HG03565 (cell line): ENCODE results near the gene PTPRA.
"Not testable (repeated sequence)": the region's sequence is repeated elsewhere in the genome, so short reads cannot be mapped to it uniquely, and the experiment has no call there.

Experiments used
- ATAC-seq: cut with Tn5 transposase; IDR thresholded peaks from one replicate; pipeline ENCODE4 v1.9.1; 2021; ENCODE audit warnings: mild to moderate bottlenecking, moderate library complexity; ENCODE audit not compliant: unreplicated experiment

PTPRA gene

DNA sequence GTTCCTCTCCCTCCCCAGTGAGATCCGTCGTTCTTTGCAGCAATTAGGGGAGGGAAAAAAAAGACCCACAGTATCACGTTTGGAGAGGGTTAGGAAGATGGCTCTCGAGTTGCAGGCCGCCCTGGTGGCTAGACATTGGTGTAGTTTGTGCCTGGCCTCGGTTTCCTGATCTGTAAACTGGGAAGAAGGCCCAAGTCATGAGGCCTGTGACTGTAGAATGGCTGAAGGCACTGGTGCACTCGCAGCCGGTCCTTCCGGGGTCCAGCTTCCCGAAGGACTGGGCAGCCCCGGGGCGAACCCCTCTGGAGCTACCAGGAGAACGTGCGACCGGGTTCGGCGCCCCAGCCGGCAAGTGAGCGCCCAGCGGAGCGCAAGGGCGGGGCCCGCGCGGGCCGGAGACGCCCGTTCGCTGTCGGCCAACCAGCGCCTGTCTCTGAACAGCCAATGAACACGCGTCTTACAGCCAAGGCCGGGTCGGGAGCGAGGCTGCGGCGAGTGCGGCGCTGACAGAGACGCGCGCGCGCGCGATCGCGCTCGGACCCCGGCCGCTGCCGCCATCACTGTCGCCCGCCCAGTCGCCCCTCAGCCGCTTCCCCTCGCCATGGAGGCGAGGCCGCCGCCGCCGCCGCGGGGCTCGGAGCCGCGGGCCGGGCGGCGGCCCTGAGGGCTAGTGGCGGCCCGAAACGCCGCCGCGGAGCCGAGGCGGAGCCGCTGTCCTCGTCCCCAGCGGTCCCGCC is at the start of gene PTPRA:
Gene PTPRA, plus strand, starts transcription at position 472 of the 737 bp plus-strand sequence. CDS start 90,797 bp downstream, outside the sequence.
- peak; percentile 85 for ATAC-seq

- no peak for ATAC-seq
Measured at GRCh38 chr20:2825761-2826160, 47.5 kb upstream of the PTPRA start.

DNA sequence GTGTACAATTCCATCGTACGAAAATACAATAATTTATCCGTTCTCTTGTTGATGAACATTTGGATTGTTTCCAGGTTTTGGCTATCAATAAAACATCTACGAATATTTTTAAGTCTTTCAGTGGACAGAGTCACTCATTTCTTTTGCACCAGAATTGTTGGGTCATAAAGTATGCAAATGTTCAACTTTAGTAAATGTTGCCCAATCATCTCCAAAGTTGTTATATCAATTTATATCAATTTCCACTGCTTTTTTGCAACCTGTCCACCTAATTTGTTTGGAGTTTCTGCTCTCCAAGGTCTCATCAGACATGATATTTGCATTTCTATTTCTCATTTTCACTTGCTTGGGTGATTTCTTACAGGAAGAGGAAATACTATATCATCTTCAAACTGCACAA is 46.6 kb upstream of the PTPRA start:
- no peak for ATAC-seq

DNA sequence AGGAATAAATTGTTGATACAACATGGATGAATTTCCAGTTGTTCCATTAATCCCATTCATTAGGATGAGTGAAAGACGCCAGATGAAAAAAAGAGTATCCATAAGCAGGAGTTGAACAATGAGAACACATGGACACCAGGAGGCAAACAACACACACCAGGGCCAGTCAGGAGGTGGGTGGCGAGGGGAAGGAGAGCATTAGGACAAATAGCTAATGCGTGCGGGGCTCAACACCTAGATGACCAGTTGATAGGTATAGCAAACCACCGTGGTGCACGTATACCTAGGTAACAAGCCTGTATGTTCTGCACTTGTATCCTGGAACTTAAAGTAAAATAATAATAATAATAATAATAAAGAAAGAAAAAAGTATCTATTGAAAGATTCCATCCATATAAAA is 43.9 kb upstream of the PTPRA start:
- ATAC-seq: no peak

GRCh38 chr20:2831206-2831605 is 42.1 kb upstream of the PTPRA start:
- not testable (repeated sequence) for ATAC-seq

- no peak for ATAC-seq
Measured at GRCh38 chr20:2833761-2834160, 39.5 kb upstream of the PTPRA start.

DNA sequence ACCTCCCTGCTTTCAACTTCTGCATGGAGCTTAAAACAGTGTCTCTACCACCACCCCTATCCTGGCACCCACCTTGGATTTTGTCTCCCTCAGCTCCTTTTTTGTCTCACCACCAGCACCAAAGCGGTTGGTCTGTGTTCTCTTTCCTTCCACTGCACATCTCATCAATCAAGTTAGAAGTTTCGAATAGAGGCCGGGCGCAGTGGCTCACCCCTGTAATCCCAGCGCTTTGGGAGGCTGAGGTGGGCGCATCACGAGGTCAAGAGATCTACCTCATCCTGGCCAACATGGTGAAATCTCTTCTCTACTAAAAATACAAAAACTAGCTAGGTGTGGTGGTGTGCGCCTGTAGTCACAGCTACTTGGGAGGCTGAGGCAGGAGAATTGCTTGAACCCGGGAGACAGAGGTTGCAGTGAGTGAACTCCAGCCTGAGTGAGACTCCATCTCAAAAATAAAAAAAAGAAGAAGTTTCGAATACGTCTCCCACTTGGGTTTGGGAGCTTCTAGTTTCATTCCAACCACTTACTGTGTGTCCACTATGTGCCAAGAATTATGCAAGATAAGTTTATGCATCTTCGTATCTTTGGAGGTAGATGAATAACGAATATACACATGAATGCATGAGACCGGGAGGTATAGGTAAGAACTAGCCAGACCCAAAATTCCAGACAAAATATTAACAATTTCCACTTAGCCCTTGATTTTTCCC is 38.7 kb upstream of the PTPRA start:
- ATAC-seq: no peak

DNA sequence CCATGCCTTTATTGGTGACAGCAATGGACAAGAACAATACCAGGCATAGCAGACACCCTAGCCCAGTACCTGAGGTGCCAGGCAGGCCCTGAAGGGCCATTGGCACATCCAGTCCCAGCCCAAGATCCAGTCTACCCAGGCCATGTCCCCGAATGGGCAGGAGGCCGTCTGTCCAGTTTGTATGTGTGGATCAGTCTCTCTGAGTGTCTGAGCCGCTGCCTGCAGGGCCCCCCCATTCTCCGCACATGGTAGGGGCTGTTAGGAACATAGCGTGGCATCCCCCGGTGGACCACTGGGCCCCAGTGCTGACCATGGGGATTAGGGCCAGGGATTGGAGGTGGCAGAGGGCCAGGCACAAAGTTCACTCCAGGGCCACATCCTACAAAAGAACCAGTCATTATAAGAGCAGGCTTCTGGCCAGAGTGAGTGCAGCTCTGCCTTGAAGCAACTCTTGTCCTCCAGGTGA is 37.9 kb upstream of the PTPRA start:
- no peak for ATAC-seq

DNA sequence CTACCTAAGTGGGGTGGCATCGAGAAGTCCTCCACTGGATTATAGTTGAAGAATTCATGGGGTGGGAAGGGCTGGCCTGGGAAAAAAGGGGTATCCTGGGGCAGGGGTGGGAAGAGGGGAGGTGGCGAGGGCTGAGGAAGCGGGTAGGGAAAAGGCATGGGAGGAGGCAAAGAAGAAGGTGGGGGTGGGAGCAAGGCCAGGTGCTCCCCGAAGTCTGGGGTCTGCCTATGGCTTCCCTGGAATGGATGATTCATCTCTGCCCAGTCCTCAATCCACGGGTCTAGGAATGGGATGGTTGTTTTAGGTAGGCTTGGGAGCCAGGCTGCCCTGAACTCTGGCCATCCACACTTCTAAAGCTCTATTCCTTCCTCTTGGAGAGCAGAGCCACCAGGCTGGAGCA is 37.2 kb upstream of the PTPRA start:
- no peak for ATAC-seq

GRCh38 chr20:2837221-2837960 is 35.9 kb upstream of the PTPRA start:
- ATAC-seq: no peak

DNA sequence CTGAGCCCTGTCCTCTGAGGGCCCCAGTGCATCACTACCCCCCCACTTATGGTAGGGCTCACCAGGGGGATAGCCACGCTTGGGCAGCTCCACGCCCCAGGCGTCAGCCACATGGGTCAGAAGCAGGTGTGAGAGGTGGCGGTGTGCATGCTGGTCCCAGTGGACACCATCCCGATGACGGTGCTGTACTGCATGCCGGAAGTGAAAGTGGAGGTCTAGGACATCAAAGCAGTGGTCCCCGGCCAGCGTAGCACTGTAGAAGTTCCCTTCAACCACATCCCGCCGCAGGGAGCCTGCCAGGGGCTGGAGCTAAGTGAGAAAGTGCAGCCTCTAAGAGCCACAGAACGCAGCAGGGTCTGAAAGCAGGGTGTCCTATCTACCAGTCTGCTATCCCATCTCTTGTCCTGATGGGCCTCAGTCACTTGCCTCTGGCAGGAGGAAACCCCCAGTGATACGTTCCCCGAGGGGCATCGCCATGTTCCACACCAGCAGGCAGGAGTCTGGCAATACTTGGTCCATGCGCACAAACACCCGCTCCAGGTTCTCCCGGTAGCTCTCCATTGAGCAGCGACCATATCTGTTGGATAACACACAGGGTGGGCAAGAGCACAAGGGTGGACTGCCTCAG is 35.0 kb upstream of the PTPRA start:
- ATAC-seq: no peak

DNA sequence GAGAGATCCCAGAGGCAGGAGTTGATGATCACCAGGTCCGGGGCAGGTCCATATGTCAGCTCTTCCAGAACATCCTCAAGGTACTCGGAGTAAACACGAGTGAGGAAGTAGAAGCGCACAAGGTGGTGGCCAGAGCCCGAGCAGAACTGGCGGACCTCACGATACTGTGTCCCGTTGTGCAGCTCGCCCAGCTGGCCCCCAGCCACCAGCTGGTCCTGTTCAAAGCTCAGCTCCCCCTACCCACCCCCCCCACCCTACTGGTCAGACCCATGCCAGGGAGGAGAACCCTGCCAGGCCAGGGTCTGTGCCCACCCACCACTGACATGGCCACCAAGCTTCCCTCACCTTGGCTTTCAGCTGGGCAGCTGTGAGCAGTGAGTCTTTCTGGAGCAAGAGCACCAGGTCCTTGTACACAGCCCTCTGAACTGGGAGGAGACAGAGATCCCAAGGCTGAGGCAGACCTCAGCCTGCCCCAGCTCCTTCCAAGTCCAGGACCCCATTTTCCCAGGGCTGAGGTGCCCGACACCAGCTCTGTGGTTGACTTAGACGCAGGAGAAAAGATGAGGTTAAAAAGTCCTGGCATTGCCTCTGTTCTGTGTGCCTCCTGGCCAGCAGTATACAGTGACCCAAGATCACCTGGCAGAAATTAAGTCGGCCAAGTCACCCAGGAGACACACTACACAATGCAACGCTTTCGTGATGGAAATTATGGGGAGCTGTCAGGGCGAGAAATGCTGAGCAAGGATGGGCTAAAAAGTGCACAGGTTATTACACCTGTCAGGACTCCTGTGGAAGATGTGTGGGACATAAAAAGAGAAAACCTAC is 34.2 kb upstream of the PTPRA start:
- no peak for ATAC-seq

GRCh38 chr20:2839732-2840137 is 33.5 kb upstream of the PTPRA start:
- no peak for ATAC-seq

DNA sequence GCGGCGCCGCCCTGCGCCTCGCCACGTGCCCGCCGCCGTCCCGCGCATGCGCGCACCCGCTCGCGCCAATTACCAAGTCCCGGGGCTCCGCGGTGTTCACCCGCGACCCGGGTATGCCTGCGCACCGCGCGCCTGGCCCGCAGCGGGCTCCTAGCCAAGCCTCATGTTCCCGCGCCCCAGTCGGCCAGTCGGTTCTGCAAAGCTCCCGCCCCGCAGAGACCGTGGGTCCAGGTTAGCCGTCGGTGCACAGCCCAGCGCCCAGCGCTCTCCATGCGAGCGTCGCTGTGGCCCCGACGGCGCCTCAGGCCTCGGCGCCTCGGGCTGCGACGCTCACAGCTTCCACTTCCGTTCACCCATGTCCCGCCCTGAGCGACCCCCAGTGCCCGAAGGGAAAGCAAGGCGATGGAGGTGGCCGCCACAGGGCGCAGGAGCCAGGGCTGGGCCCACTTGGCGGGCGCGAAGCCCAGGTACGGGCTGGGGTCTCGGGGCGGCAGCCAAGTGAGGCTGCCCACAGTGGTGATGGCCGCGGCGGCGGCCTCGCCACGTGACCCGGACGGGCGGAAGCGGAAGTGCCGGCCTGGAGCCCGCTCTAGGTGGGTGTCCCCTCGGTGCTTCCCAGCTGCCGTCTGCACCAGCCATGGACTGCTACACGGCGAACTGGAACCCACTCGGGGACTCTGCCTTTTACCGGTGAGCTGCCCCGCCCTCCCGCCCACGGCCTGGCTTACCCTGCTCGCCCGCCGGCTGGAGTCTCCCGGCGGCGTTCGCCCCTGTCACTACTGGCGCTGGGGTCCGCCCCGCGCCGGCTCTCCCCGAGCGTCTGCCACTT is 32.9 kb upstream of the PTPRA start, which contains the start of the genes PCED1A and VPS16:
Gene PCED1A, minus strand, starts transcription at position 518 of the 829 bp plus-strand sequence. CDS start 743 bp downstream, outside the sequence.
Gene VPS16, plus strand, starts transcription at position 608 of the 829 bp plus-strand sequence. Its CDS starts 30 bp downstream, at position 638.
- ATAC-seq: peak; percentile 82

DNA sequence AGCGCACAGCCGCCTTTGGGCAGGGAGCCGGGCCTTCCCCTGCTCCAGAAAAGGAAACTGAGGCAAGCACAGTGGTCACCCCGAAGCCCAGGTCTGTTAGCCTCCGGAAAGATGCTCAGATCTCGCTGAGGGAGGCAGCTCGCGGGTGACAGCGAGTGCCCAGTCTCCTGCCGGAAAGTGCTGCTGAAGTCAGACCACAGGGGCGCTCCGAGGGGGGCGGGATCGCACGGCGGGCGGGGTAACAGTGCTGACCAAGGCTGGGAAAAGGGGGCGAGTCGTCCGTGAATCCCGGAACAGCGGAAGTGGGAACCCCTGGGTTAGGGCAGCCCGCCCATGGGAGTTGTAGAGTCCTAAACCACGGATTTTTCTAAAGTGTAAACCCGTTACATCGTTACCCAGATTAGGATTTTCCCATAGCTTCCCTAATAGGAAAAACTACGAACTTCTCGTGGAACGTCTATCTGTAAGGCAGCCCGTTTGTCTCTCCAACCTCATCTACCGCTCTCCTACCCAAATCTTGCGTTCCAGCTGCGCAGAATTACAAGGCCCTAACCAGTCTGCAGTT is 32.2 kb upstream of the PTPRA start:
- ATAC-seq: peak; percentile 11

DNA sequence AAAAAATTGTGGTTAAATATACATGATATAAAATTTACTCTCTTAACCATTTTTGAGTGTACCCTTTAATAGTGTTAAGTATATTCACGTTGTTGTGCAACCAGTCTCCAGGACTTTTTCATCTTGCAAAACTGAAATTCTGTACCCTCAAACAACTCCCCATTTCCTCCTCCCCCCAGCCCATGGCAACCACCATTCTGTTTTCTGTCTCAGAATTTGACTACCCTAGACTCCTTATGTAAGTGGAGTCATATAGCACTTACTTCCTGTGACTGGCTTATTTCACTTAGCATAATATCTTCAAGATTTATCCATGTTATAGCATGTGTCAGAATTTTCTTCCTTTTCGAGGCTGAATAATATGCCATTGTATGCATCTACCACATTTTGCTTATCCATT is 27.7 kb upstream of the PTPRA start:
- no peak for ATAC-seq

DNA sequence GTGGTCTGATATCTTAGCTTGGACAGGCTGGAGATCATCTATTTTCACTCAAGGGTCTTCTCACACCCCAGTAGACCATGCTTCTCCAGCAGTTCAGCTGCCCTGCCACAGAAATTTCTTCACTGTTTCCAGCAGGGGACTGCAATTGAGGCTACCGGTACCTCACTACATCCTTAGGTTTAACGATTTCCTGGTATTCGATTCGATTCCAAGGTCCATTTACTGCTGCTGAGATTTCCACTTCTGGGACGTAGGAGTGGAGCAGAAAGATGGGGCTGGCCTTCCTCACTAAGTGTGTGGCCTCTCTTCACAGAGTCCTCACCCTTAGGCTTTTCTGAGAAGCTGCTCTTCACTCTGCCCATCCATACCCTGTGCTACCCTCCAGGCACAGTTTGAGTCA is 26.6 kb upstream of the PTPRA start:
- ATAC-seq: no peak

GRCh38 chr20:2847802-2848201 is 25.5 kb upstream of the PTPRA start:
- ATAC-seq: no peak

DNA sequence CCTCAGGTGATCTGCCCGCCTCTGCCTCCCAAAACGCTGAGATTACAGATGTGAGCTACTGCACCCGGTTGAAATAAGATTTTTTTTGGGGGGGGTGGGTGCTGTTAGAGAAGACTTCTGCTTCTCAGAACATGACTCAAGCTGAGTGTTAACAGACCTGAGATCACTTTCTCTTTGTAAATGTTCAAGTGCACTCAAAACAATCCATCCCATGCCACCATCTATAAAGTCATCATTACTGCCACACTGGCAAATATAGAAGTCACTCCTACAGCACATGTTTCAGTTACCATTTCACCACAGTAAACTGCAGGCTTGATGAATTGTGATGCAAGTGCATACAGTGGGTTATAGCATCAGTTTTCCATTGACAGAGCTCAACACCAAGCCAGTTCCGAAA is 23.8 kb upstream of the PTPRA start:
- no peak for ATAC-seq
